ENCODE data around the gene ZBTB46. TPM values are rescaled to one million over a fixed set of nuclear protein-coding genes. Genes with fewer than 3 reads are reported as not detected.

The ZBTB46 gene
- total RNA-seq, 1 donor from 2014 or later = 7.4 TPM

GRCh38 chr20:63759377-63759901 lies 71.6 kb downstream of the ZBTB46 start:
- no peak overlapping the region for H3K27ac ChIP-seq
- H3K36me3 ChIP-seq = no peaks in the 10 kb centered on the region
- no peaks in the 10 kb centered on the region for H3K4me1 ChIP-seq
- H3K4me3 ChIP-seq = no peak overlapping the region
- H3K27me3 ChIP-seq = no peaks in the 10 kb centered on the region
- H3K9me3 ChIP-seq = no peaks in the 10 kb centered on the region
- DNase-seq (ENCODE audit: extremely low spot score in 2 of 2) = no peak
- TF ChIP-seq POLR2AphosphoS5 (IDR thresholded peaks at IDR 0.05; ENCODE audit: insufficient read depth in 1 of 2, low read depth in 1 of 2) (no peak), CTCF (IDR thresholded peaks at IDR 0.05) (no peak), POLR2A (IDR thresholded peaks at IDR 0.05) (no peak)
- intact Hi-C loops (cut with DNase I) = no loop called here

- intact Hi-C loops (cut with DNase I) = no loop called here
- no peak overlapping the region for H3K4me3 ChIP-seq
- no peaks in the 10 kb centered on the region for H3K27me3 ChIP-seq
- H3K36me3 ChIP-seq = no peaks in the 10 kb centered on the region
- H3K4me1 ChIP-seq = no peaks in the 10 kb centered on the region
- TF ChIP-seq POLR2AphosphoS5 (IDR thresholded peaks at IDR 0.05; ENCODE audit: insufficient read depth in 1 of 2, low read depth in 1 of 2) = no peak
- TF ChIP-seq CTCF (IDR thresholded peaks at IDR 0.05) = no peak
- TF ChIP-seq POLR2A (IDR thresholded peaks at IDR 0.05) = no peak
- no peak for DNase-seq (ENCODE audit: extremely low spot score in 2 of 2)
- H3K27ac ChIP-seq = no peak overlapping the region
- H3K9me3 ChIP-seq = no peaks in the 10 kb centered on the region
Observed at GRCh38 chr20:63758152-63758551, 72.9 kb downstream of the ZBTB46 start.

GRCh38 chr20:63756648-63756991 lies 74.4 kb downstream of the ZBTB46 start:
- no peak overlapping the region for H3K4me3 ChIP-seq
- DNase-seq (ENCODE audit: extremely low spot score in 2 of 2) = no peak
- H3K27ac ChIP-seq = no peak overlapping the region
- no peaks in the 10 kb centered on the region for H3K4me1 ChIP-seq
- H3K36me3 ChIP-seq = no peaks in the 10 kb centered on the region
- no peaks in the 10 kb centered on the region for H3K9me3 ChIP-seq
- H3K27me3 ChIP-seq = no peaks in the 10 kb centered on the region
- TF ChIP-seq CTCF (IDR thresholded peaks at IDR 0.05) = no peak
- TF ChIP-seq POLR2AphosphoS5 (IDR thresholded peaks at IDR 0.05; ENCODE audit: insufficient read depth in 1 of 2, low read depth in 1 of 2) = no peak
- no peak for TF ChIP-seq POLR2A (IDR thresholded peaks at IDR 0.05)
- intact Hi-C loops (cut with DNase I) = no loop called here

- Histone ChIP-seq H3K9me3 (no peaks in the 10 kb centered on the region), H3K4me1 (no peaks in the 10 kb centered on the region), H3K27ac (no peak overlapping the region), H3K4me3 (no peak overlapping the region), H3K36me3 (no peaks in the 10 kb centered on the region), H3K27me3 (no peaks in the 10 kb centered on the region)
- intact Hi-C loops (cut with DNase I) = no loop called here
- no peak for DNase-seq (ENCODE audit: extremely low spot score in 2 of 2)
- TF ChIP-seq POLR2A (IDR thresholded peaks at IDR 0.05) = no peak
- no peak for TF ChIP-seq CTCF (IDR thresholded peaks at IDR 0.05)
- no peak for TF ChIP-seq POLR2AphosphoS5 (IDR thresholded peaks at IDR 0.05; ENCODE audit: insufficient read depth in 1 of 2, low read depth in 1 of 2)
Observed at GRCh38 chr20:63755933-63756647, 75.0 kb downstream of the ZBTB46 start.

GRCh38 chr20:63754008-63754407 lies 77.1 kb downstream of the ZBTB46 start:
- Histone ChIP-seq H3K4me1 (no peaks in the 10 kb centered on the region), H3K9me3 (no peaks in the 10 kb centered on the region), H3K27ac (no peak overlapping the region), H3K4me3 (no peak overlapping the region), H3K27me3 (no peaks in the 10 kb centered on the region), H3K36me3 (no peaks in the 10 kb centered on the region)
- TF ChIP-seq CTCF (IDR thresholded peaks at IDR 0.05) (no peak), POLR2AphosphoS5 (IDR thresholded peaks at IDR 0.05; ENCODE audit: insufficient read depth in 1 of 2, low read depth in 1 of 2) (no peak), POLR2A (IDR thresholded peaks at IDR 0.05) (no peak)
- no peak for DNase-seq (ENCODE audit: extremely low spot score in 2 of 2)
- intact Hi-C loops (cut with DNase I) = no loop called here

Data from vagina (tissue), 2 donors.